Measurements from ENCODE around the gene PTPRN2. TPM values are rescaled to one million over a fixed set of nuclear protein-coding genes. Genes with fewer than 3 reads are reported as not detected.

PTPRN2 gene
- total and polyA plus RNA-seq, 2 of the 8 experiments (the other 6 are each of a cell fraction or from before 2014, with no cell fraction given) = 2.6 to 4.5 TPM

GRCh38 chr7:157731126-157731525 lies 856.5 kb downstream of the PTPRN2 start (continued):
- no peak for TF ChIP-seq SIRT6 (IDR thresholded peaks at IDR 0.05; ENCODE audit: low read length)

- Histone ChIP-seq H3K79me1 (ENCODE audit: low read depth, low read length) (no peaks in the 10 kb centered on the region), H3K27me3 (replicated peaks in 1 of 4; ENCODE audit: control insufficient read depth in 3 of 4, extremely low read depth in 1 of 4, insufficient read depth in 3 of 4, low read length in 3 of 4) (peaks cover 0 to 3% (median 0%) of the 10 kb centered on the region in 4 experiments; a peak in 3 of 7 replicates), H3K4me2 (ENCODE audit: insufficient read depth in 1 of 2, low read depth in 2 of 2, low read length in 2 of 2) (no peak overlapping the region), H3K14ac (ENCODE audit: insufficient read length) (no peak overlapping the region), H2BK20ac (ENCODE audit: low read length) (no peak overlapping the region), H2BK12ac (ENCODE audit: low read depth, low read length) (no peak overlapping the region), H2BK15ac (ENCODE audit: low read length) (no peak overlapping the region), H4K91ac (replicated peaks; ENCODE audit: insufficient read length, low read length) (no peak overlapping the region), H3K27ac (ENCODE audit: low read depth, low read length) (no peak overlapping the region), H2BK120ac (replicated peaks; ENCODE audit: low read depth, low read length) (no peak overlapping the region), H4K8ac (ENCODE audit: extremely low read depth, insufficient read depth, low read length) (no peak overlapping the region), H2BK5ac (ENCODE audit: low read depth, low read length) (no peak overlapping the region), H3K9me3 (ENCODE audit: insufficient read depth in 2 of 2, low read depth in 1 of 2, low read length in 1 of 2) (no peaks in the 10 kb centered on the region), H3K9ac (replicated peaks in 1 of 4; ENCODE audit: extremely low read depth in 1 of 4, low read depth in 3 of 4, low read length in 3 of 4) (no peak overlapping the region), H3K36me3 (ENCODE audit: control insufficient read depth in 2 of 4, insufficient read depth in 4 of 4, low read length in 3 of 4) (no peaks in the 10 kb centered on the region), H4K5ac (ENCODE audit: insufficient read length, low read depth, low read length) (no peak overlapping the region), H3K56ac (replicated peaks; ENCODE audit: insufficient read length, low read depth, low read length) (no peak overlapping the region), H4K20me1 (replicated peaks in 1 of 2; ENCODE audit: control insufficient read depth in 1 of 2, insufficient read depth in 2 of 2, low read length in 2 of 2) (peaks cover 0 to 1% of the 10 kb centered on the region in 2 experiments), H3K79me2 (ENCODE audit: control insufficient read depth in 1 of 2, insufficient read depth in 2 of 2, low read length in 2 of 2) (no peaks in the 10 kb centered on the region), H3K4me3 (ENCODE audit: extremely low read depth in 1 of 4, insufficient read depth in 2 of 4, low read depth in 3 of 4, low read length in 4 of 4) (no peak overlapping the region), H2AK5ac (ENCODE audit: low read depth, low read length) (no peak overlapping the region), H3K4ac (replicated peaks; ENCODE audit: insufficient read length, low read depth, low read length) (no peak overlapping the region), H2AFZ (ENCODE audit: low read length) (no peak overlapping the region), H3K23me2 (ENCODE audit: low read depth, low read length) (no peaks in the 10 kb centered on the region), H3K18ac (ENCODE audit: extremely low read depth, low read length) (no peak overlapping the region), H3K4me1 (replicated peaks in 1 of 4; ENCODE audit: control insufficient read depth in 3 of 4, insufficient read depth in 4 of 4, low read length in 3 of 4) (no peaks in the 10 kb centered on the region), H3K23ac (ENCODE audit: insufficient read length) (no peak overlapping the region)
- ChIA-PET CTCF (ENCODE audit: partially characterized antibody) (no interaction called here), POLR2A (ENCODE audit: partially characterized antibody) (no interaction called here)
- DNase-seq (ENCODE audit: low read depth in 1 of 2, low spot score in 2 of 2) (no peak), FAIRE-seq (no peak)
- WGBS, 2 experiments (ENCODE audit: extremely low coverage in 1 of 2, insufficient coverage in 1 of 2, insufficient read length in 1 of 2, insufficient replicate concordance in 2 of 2, low coverage in 1 of 2, low lambda C conversion rate in 2 of 2, missing lambda C conversion rate in 1 of 2) = 89% methylated on average over 14 of the region's 15 CpGs; no CpG with 5 or more reads in 1 of the 2 experiments
- TF ChIP-seq JUN (IDR thresholded peaks at IDR 0.05; ENCODE audit: low read depth, low read length) (no peak), POLR2AphosphoS5 (IDR thresholded peaks at IDR 0.05; ENCODE audit: low read depth, low read length) (no peak), NANOG (IDR thresholded peaks at IDR 0.05; ENCODE audit: insufficient read depth, low read depth, low read length, poor library complexity, severe bottlenecking) (no peak), TCF12 (IDR thresholded peaks at IDR 0.05; ENCODE audit: low read depth, low read length) (no peak)
Observed at GRCh38 chr7:157730614-157731013, 857.0 kb downstream of the PTPRN2 start.

All from H1 (cell line).